K562 (cell line): ENCODE measurements around the gene CPT1A. TPM values are rescaled to one million over a fixed set of nuclear protein-coding genes. Genes with fewer than 3 reads are reported as not detected.

Experiments
- ATAC-seq: fragments of 200-7000 bp; cut with Tn5 transposase; 3 replicates; pipeline ENCODE4 v1.9.1; 2020; ENCODE audit warnings: moderate library complexity
- BruUV-seq: library from RNA; stranded (reverse); fragments of 400-500 nt; replicated peaks from 2 replicates; lab custom pipeline; 2021; lab: Mats Ljungman, UMichigan
- CTCF ChIA-PET: fragments of 300-600 bp; formaldehyde crosslinking; extraction: SDS; loops from one replicate; lab custom pipeline; 2021; ENCODE audit warnings: low intra/inter-chr PET ratio; lab: Yijun Ruan, JAX
- POLR2A ChIA-PET: fragments of 300-600, 350-650 bp; sonication (Branson Sonifier 250); formaldehyde crosslinking; extraction: SDS; loops from one replicate; lab custom pipeline; 2021; ENCODE audit warnings: antibody characterized with exemption, inconsistent platforms; lab: Yijun Ruan, JAX
- DNase-seq, 4 experiments: peaks; one replicate each; pipeline versions ENCODE4 v3.0.0 to v3.0.0-alpha.2; 2011 to 2018; ENCODE audit warnings: low spot score in 3 of 4, mixed read lengths in 3 of 4; ENCODE audit errors: extremely low read depth in 1 of 4
- FAIRE-seq: peaks from 2 replicates; lab custom pipeline; 2011; peaks lifted over from hg19 to GRCh38; lab: Jason Lieb, UNC
- H2AFZ ChIP-seq: 2 replicates; pipeline ENCODE4 v1.6.0; 2011; ENCODE audit warnings: low read depth, low read length, control low read depth, inconsistent platforms
- H3K27ac ChIP-seq: fragments of 200-600 bp; 3 replicates; pipeline ENCODE4 v1.8.0; 2011; ENCODE audit warnings: low read depth, mild to moderate bottlenecking, control low read depth, inconsistent platforms, low read length, moderate library complexity, mixed read lengths; ENCODE audit errors: extremely low read depth
- H3K27me3 ChIP-seq, 2 experiments: fragments of 300-600 bp in 1 of 2; 2 replicates in 1 of 2; 3 replicates in 1 of 2; pipeline versions ENCODE4 v1.6.0 to v1.8.0; 2011; ENCODE audit warnings: inconsistent platforms in 2 of 2, low read length in 2 of 2, mild to moderate bottlenecking in 1 of 2, mixed read lengths in 1 of 2, moderate library complexity in 1 of 2; ENCODE audit not compliant: control insufficient read depth in 2 of 2, insufficient read depth in 2 of 2
- H3K36me3 ChIP-seq: fragments of 300-600 bp; 3 replicates; pipeline ENCODE4 v1.8.0; 2011; ENCODE audit warnings: mild to moderate bottlenecking, low read length, inconsistent platforms; ENCODE audit not compliant: control insufficient read depth, insufficient read depth
- H3K4me1 ChIP-seq, 2 experiments: fragments of 200-600 bp in 1 of 2; replicated peaks in 1 of 2; 2 replicates in 1 of 2; 3 replicates in 1 of 2; pipeline versions ENCODE4 v1.5.1 to v1.8.0; 2011; ENCODE audit warnings: inconsistent platforms in 2 of 2, low read length in 2 of 2, mild to moderate bottlenecking in 1 of 2, mixed read lengths in 1 of 2, moderate library complexity in 1 of 2; ENCODE audit not compliant: control insufficient read depth in 2 of 2, insufficient read depth in 2 of 2
- H3K4me2 ChIP-seq: 2 replicates; pipeline ENCODE4 v1.6.1; 2011; ENCODE audit warnings: low read length, control low read depth, inconsistent platforms, mixed read lengths; ENCODE audit not compliant: insufficient read depth
- H3K4me3 ChIP-seq: fragments of 200-600 bp; sonication (generic), shearing (Covaris generic); 2 replicates; pipeline ENCODE4 v1.5.1; 2016; ENCODE audit warnings: control low read depth, inconsistent platforms
- H3K79me2 ChIP-seq: fragments of 200-600 bp; 3 replicates; pipeline ENCODE4 v1.8.0; 2011; ENCODE audit warnings: low read length, inconsistent platforms; ENCODE audit not compliant: control insufficient read depth, insufficient read depth
- H3K9ac ChIP-seq, 2 experiments: 2 replicates each; pipeline versions ENCODE4 v1.6.0 to v1.6.1; 2011; ENCODE audit warnings: low read depth in 2 of 2, low read length in 2 of 2, control low read depth in 1 of 2, inconsistent platforms in 1 of 2, mild to moderate bottlenecking in 1 of 2, mixed read lengths in 1 of 2; ENCODE audit not compliant: insufficient read depth in 1 of 2
- H3K9me1 ChIP-seq: one replicate; pipeline ENCODE4 v1.6.0; 2011; ENCODE audit warnings: inconsistent platforms, mild to moderate bottlenecking, low read length, moderate library complexity; ENCODE audit not compliant: control insufficient read depth, insufficient read depth
- H3K9me3 ChIP-seq: replicated peaks from 2 replicates; pipeline ENCODE4 v1.5.1; 2011; ENCODE audit warnings: low read depth, low read length, inconsistent platforms; ENCODE audit not compliant: control insufficient read depth, insufficient read depth
- H4K20me1 ChIP-seq: replicated peaks from 2 replicates; pipeline ENCODE4 v1.6.1; 2011; ENCODE audit warnings: low read length, inconsistent platforms, mixed read lengths; ENCODE audit not compliant: control insufficient read depth, insufficient read depth
- FOXP1 ChIP-seq: sonication (generic); formaldehyde crosslinking; IDR thresholded peaks from 2 replicates; pipeline ENCODE4 v1.8.0; 2022; ENCODE audit warnings: mild to moderate bottlenecking, missing genetic modification reagents
- MAFK ChIP-seq: IDR thresholded peaks from 2 replicates; pipeline ENCODE4 v1.6.1; 2011; ENCODE audit warnings: low read length, improper control_type of control experiment
- POLR2H ChIP-seq: IDR thresholded peaks from 2 replicates; pipeline ENCODE4 v1.6.1; 2016; ENCODE audit warnings: missing genetic modification characterization, low read depth, mild to moderate bottlenecking, control low read depth, missing compliant biosample characterization, moderate library complexity
- SREBF2 ChIP-seq: sonication (generic); formaldehyde crosslinking; IDR thresholded peaks from 2 replicates; pipeline ENCODE4 v1.4.0; 2020; ENCODE audit warnings: mild to moderate bottlenecking, missing genetic modification reagents
- ZNF444 ChIP-seq: fragments of 250-450 bp; sonication (Bioruptor Pico); IDR thresholded peaks from 2 replicates; pipeline ENCODE4 v1.4.0; 2020; ENCODE audit warnings: mild to moderate bottlenecking, moderate library complexity
- ZNF699 ChIP-seq: fragments of 250-450 bp; sonication (Bioruptor Pico); IDR thresholded peaks from 2 replicates; pipeline ENCODE4 v1.8.0; 2021; ENCODE audit warnings: mild to moderate bottlenecking, moderate library complexity; ENCODE audit not compliant: insufficient replicate concordance
- ZNF764 ChIP-seq: fragments of 250-450 bp; sonication (Bioruptor Pico); IDR thresholded peaks from 2 replicates; pipeline ENCODE4 v1.4.0; 2020; ENCODE audit warnings: low read depth, mild to moderate bottlenecking, moderate library complexity
- WGBS: fragments of 100-300 bp; shearing (Covaris generic); methylation state at CpG from one replicate; pipeline ENCODE4 v1.1.6; 2016; ENCODE audit warnings: low coverage, mixed read lengths; ENCODE audit not compliant: insufficient coverage; ENCODE audit errors: missing lambda C conversion rate; 5-methylcytosine and 5-hydroxymethylcytosine counted together
- in situ Hi-C: fragments of 300-500 bp; cut with MboI; formaldehyde crosslinking; loops from 4 replicates; pipeline ENCODE4 v1.15.0; 2018; ENCODE audit warnings: inconsistent platforms, mixed read lengths
- intact Hi-C: fragments of 100-400 bp; cut with micrococcal nuclease; formaldehyde crosslinking; loops from 2 replicates; pipeline ENCODE4 v1.14.2; 2022
- polyA plus RNA-seq, 8 experiments: library from polyadenylated mRNA; depleted of rRNA in 4 of 8; stranded (reverse) in 5 of 8; unstranded in 3 of 8; fragments of >200 nt; fragmentation: Nextera tagmentation in 2 of 8; fragmentation: Illumina TruSeq in 1 of 8; extraction: Ambion mirVana in 2 of 8; extraction: Trizol in 1 of 8; gene quantifications; 2 replicates each; pipeline versions ENCODE4 v1.2.1 to v1.2.3, GENCODE V29; 2011 to 2014; ENCODE audit warnings: inconsistent platforms in 1 of 8, missing spikeins in 1 of 8
- total RNA-seq, 7 experiments: library from RNA; depleted of rRNA in 6 of 7; stranded (reverse); fragments of >200 nt in 6 of 7; fragmentation: Illumina TruSeq in 2 of 7; extraction: Trizol in 2 of 7; gene quantifications; 2 replicates each; pipeline versions ENCODE4 v1.2.1 to v1.2.3, GENCODE V29; 2011 to 2021; ENCODE audit warnings: low replicate concordance in 1 of 7

Gene CPT1A
- total and polyA plus RNA-seq, 9 of the 15 experiments (the other 6 are each of a cell fraction or from before 2014, with no cell fraction given): 2.6 to 29.1 (median 12.3) TPM

DNA sequence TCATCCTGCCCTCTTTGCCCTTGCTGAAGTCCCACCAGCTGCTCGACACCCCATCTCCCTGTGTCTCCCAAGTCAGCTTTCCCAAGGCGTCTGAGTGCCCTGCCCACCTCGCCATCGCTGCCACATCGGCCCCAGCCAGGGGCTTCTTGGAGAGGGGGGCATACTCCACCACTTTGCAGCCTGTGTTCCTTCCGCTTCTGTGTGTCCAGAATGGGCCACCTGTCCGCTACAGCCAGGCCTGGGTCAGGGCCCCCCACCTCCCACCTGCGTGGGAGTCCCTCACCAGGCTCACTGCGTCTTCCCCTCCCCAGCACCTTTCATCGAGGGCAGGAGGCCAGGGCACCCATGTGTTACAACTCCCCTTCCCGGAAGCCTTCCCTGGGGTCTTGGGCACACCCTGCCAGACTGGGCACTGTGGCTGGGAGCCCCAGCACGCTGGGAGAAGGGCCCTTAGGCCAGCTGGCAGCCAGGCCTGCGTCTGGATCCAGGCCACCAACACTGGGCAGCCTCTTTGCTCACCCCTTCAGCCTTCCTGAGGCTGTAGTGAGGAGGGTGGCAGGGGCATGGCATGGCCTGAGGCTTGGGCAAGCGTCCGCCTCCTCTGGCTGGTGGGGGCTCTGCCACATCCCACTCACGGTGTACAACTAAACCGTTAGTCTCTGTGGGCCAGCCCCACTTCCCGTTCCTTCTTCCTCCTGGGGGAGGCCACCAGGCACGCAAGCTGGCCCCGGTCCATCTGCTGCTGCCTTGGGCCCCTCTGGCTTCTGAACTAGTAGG is 13.4 kb downstream of the CPT1A start:
- in situ Hi-C loops: loop anchor here (25.0 kb wide), 1 partner anchor 834 kb away; no protein-coding TSS in a partner anchor
- FAIRE-seq: no peak
- POLR2A ChIA-PET: interaction anchor here (0.7 kb wide), 1 partner anchor 145 kb away, joined by 3 read pairs; no protein-coding TSS in a partner anchor
- no peaks in the 10 kb centered on the region for H3K79me2 ChIP-seq
- ATAC-seq: no peak
- no TSS peak for BruUV-seq
- H3K4me3 ChIP-seq: no peak overlapping the region
- WGBS: 73% methylated on average over 19 of the region's 20 CpGs
- H3K36me3 ChIP-seq: peaks cover 4% of the 10 kb centered on the region; the same call in 1 of the 3 replicates
- no peaks in the 10 kb centered on the region for H3K27me3 ChIP-seq
- no peaks in the 10 kb centered on the region for H4K20me1 ChIP-seq
- no peak overlapping the region for H2AFZ ChIP-seq
- H3K9ac ChIP-seq: peak overlapping the region in 1 of 2 experiments; percentile 43; a peak in 1 of 4 replicates
- H3K9me1 ChIP-seq: no peaks in the 10 kb centered on the region
- intact Hi-C loops: no loop called here
- H3K4me2 ChIP-seq: no peak overlapping the region
- no peaks in the 10 kb centered on the region for H3K9me3 ChIP-seq
- peaks cover 0 to 19% of the 10 kb centered on the region in 2 experiments; a peak in 2 of 5 replicates for H3K4me1 ChIP-seq
- DNase-seq: no peak
- TF ChIP-seq SREBF2 (no peak), POLR2H (tag) (no peak), MAFK (no peak), ZNF444 (CRISPR knock-in tag) (no peak), FOXP1 (CRISPR knock-in tag) (no peak), ZNF764 (CRISPR knock-in tag) (no peak), ZNF699 (CRISPR knock-in tag) (no peak)
- CTCF ChIA-PET: no interaction called here
- H3K27ac ChIP-seq: no peak overlapping the region
